Endothelial cell of umbilical vein (primary cell): ENCODE results near the gene RASAL1. TPM values are rescaled to one million over a fixed set of nuclear protein-coding genes. Genes with fewer than 3 reads are reported as not detected.
"Not testable (repeated sequence)": the region's sequence is repeated elsewhere in the genome, so short reads cannot be mapped to it uniquely, and the experiment has no call there.

Experiments
- BruUV-seq: library from RNA; stranded (reverse); fragments of 400-500 nt; replicated peaks from 2 replicates; lab custom pipeline; 2021; lab: Mats Ljungman, UMichigan
- CTCF ChIA-PET: fragments of 300-600, 350-600 bp; sonication (Branson Sonifier 250); formaldehyde crosslinking; loops from one replicate; lab custom pipeline; 2021; ENCODE audit warnings: antibody characterized with exemption, inconsistent platforms; lab: Charles Lee
- POLR2A ChIA-PET: fragments of 300-600, 350-600 bp; sonication (Branson Sonifier 250); formaldehyde crosslinking; loops from one replicate; lab custom pipeline; 2021; ENCODE audit warnings: antibody characterized with exemption, inconsistent platforms; lab: Charles Lee
- DNase-seq: peaks from one replicate; pipeline ENCODE4 v3.0.0-alpha.2; 2011; ENCODE audit warnings: low read depth, low spot score
- FAIRE-seq: peaks from 2 replicates; lab custom pipeline; 2011; peaks lifted over from hg19 to GRCh38; lab: Jason Lieb, UNC
- H2AFZ ChIP-seq: 2 replicates; pipeline ENCODE4 v1.6.0; 2012; ENCODE audit warnings: low read depth, low read length, control low read depth, inconsistent platforms
- H3K27ac ChIP-seq: 2 replicates; pipeline ENCODE4 v1.5.1; 2011; ENCODE audit warnings: low read depth, mild to moderate bottlenecking, control low read depth, low read length, moderate library complexity; ENCODE audit not compliant: insufficient read depth
- H3K27me3 ChIP-seq, 2 experiments: 2 replicates each; pipeline versions ENCODE4 v1.6.0 to v1.6.1; 2011; ENCODE audit warnings: low read length in 2 of 2, mixed read lengths in 1 of 2; ENCODE audit not compliant: control insufficient read depth in 2 of 2, insufficient read depth in 2 of 2
- H3K36me3 ChIP-seq, 2 experiments: 2 replicates in 1 of 2; 3 replicates in 1 of 2; pipeline ENCODE4 v1.5.1; 2011; ENCODE audit warnings: low read length in 2 of 2, mild to moderate bottlenecking in 1 of 2, moderate library complexity in 1 of 2; ENCODE audit not compliant: control insufficient read depth in 2 of 2, insufficient read depth in 2 of 2; ENCODE audit errors: extremely low read depth in 1 of 2
- H3K4me1 ChIP-seq: 3 replicates; pipeline ENCODE4 v1.5.1; 2011; ENCODE audit warnings: mild to moderate bottlenecking, low read length; ENCODE audit not compliant: control insufficient read depth, insufficient read depth; ENCODE audit errors: extremely low read depth
- H3K4me2 ChIP-seq: 2 replicates; pipeline ENCODE4 v1.6.1; 2011; ENCODE audit warnings: low read length, control low read depth, mixed read lengths; ENCODE audit not compliant: insufficient read depth
- H3K4me3 ChIP-seq, 3 experiments: fragments of 200-600 bp in 1 of 3; sonication (generic), shearing (Covaris generic) in 1 of 3; replicated peaks in 1 of 3; 2 replicates each; pipeline ENCODE4 v1.5.1; 2011 to 2016; ENCODE audit warnings: control low read depth in 3 of 3, low read length in 3 of 3, mild to moderate bottlenecking in 2 of 3, inconsistent platforms in 1 of 3, low read depth in 1 of 3, moderate library complexity in 1 of 3; ENCODE audit not compliant: insufficient read depth in 1 of 3
- H3K79me2 ChIP-seq: 2 replicates; pipeline ENCODE4 v1.6.0; 2012; ENCODE audit warnings: low read length, inconsistent platforms; ENCODE audit not compliant: control insufficient read depth, insufficient read depth
- H3K9ac ChIP-seq: replicated peaks from 2 replicates; pipeline ENCODE3; 2011; ENCODE audit warnings: low read length, control low read depth; ENCODE audit not compliant: insufficient read depth; ENCODE audit errors: extremely low read depth
- H3K9me1 ChIP-seq: replicated peaks from 3 replicates; pipeline ENCODE4 v1.6.0; 2011; ENCODE audit warnings: mild to moderate bottlenecking, low read length; ENCODE audit not compliant: control insufficient read depth, insufficient read depth; ENCODE audit errors: extremely low read depth
- H3K9me3 ChIP-seq: replicated peaks from 2 replicates; pipeline ENCODE4 v1.5.1; 2012; ENCODE audit warnings: low read length, inconsistent platforms; ENCODE audit not compliant: control insufficient read depth, insufficient read depth
- H4K20me1 ChIP-seq: replicated peaks from 2 replicates; pipeline ENCODE3; 2011; ENCODE audit warnings: mild to moderate bottlenecking, low read length; ENCODE audit not compliant: control insufficient read depth, insufficient read depth; ENCODE audit errors: extremely low read depth
- EZH2 ChIP-seq: IDR thresholded peaks from 2 replicates; pipeline ENCODE4 v1.6.1; 2012; ENCODE audit warnings: borderline replicate concordance, low read depth, mild to moderate bottlenecking, moderate library complexity, low read length, inconsistent platforms; ENCODE audit not compliant: severe bottlenecking
- FOS ChIP-seq: IDR thresholded peaks from 2 replicates; pipeline ENCODE4 v1.6.1; 2011; ENCODE audit warnings: mild to moderate bottlenecking, low read length, moderate library complexity, borderline replicate concordance; ENCODE audit not compliant: insufficient read depth
- GATA2 ChIP-seq: IDR thresholded peaks from 2 replicates; pipeline ENCODE4 v1.7.0; 2011; ENCODE audit warnings: low read depth, mild to moderate bottlenecking, moderate library complexity, mixed read lengths, low read length; ENCODE audit not compliant: insufficient read length, insufficient read depth
- JUN ChIP-seq: IDR thresholded peaks from 2 replicates; pipeline ENCODE4 v1.6.1; 2011; ENCODE audit warnings: borderline replicate concordance, low read depth; ENCODE audit not compliant: insufficient read length, insufficient read depth
- MYC ChIP-seq: IDR thresholded peaks from one replicate; pipeline ENCODE4 v1.6.1; 2011; ENCODE audit warnings: mild to moderate bottlenecking, low read depth, low read length
- POLR2A ChIP-seq: IDR thresholded peaks from 2 replicates; pipeline ENCODE4 v1.6.1; 2012; ENCODE audit warnings: low read depth, mild to moderate bottlenecking, control low read depth, low read length
- POLR2AphosphoS5 ChIP-seq: IDR thresholded peaks from 2 replicates; pipeline ENCODE4 v1.6.1; 2012; ENCODE audit warnings: low read depth, mild to moderate bottlenecking, control low read depth, low read length, moderate library complexity; ENCODE audit not compliant: insufficient read depth
- dilution Hi-C: fragments of 300-500 bp; cut with MboI; formaldehyde crosslinking; loops from one replicate; pipeline ENCODE4 v1.15.0; 2019; ENCODE audit warnings: low sequenced_read_pairs; ENCODE audit not compliant: extremely low pct_ligation_motif_present
- intact Hi-C: fragments of 100-400 bp; cut with micrococcal nuclease; formaldehyde crosslinking; loops from one replicate; pipeline ENCODE4 v1.10.0; 2022
- polyA plus RNA-seq, 4 experiments: library from polyadenylated mRNA; depleted of rRNA in 3 of 4; stranded (reverse) in 3 of 4; unstranded in 1 of 4; fragments of >200 nt; gene quantifications; 2 replicates each; pipeline versions ENCODE4 v1.2.1 to v1.2.3, GENCODE V29; 2011 to 2012; ENCODE audit warnings: missing spikeins in 1 of 4
- total RNA-seq: library from RNA; stranded (reverse); gene quantifications from 2 replicates; pipeline ENCODE4 v1.2.3, GENCODE V29; 2021
- TF ChIP-seq, protein P1 (sequence below): IDR thresholded peaks from 2 replicates; pipeline ENCODE4 v1.6.1; 2011; ENCODE audit not compliant: insufficient read depth, insufficient read length
- TF ChIP-seq, protein P2 (sequence below), 2 donors: IDR thresholded peaks; 1 replicate in 1 of 2; 2 replicates in 1 of 2; pipeline ENCODE4 v1.5.1; 2011; ENCODE audit warnings: low read length in 2 of 2, mild to moderate bottlenecking in 2 of 2, moderate library complexity in 2 of 2, control low read depth in 1 of 2, inconsistent platforms in 1 of 2, low read depth in 1 of 2; ENCODE audit not compliant: insufficient read depth in 1 of 2; ENCODE audit errors: extremely low read depth in 1 of 2

Gene RASAL1
- total and polyA plus RNA-seq, 2 donors (not counting 3 experiments of a cell fraction or from before 2014, with no cell fraction given) = not detected

GRCh38 chr12:113142173-113142885 is 6.8 kb upstream of the RASAL1 start:
- no peak overlapping the region for H3K27ac ChIP-seq
- no TSS peak for BruUV-seq
- H3K9me3 ChIP-seq = no peaks in the 10 kb centered on the region
- no peak overlapping the region for H3K4me2 ChIP-seq
- no peak overlapping the region for H3K9ac ChIP-seq
- FAIRE-seq = no peak
- no peaks in the 10 kb centered on the region for H3K9me1 ChIP-seq
- no peaks in the 10 kb centered on the region for H3K4me1 ChIP-seq
- intact Hi-C loops (no loop called here), dilution Hi-C loops (no loop called here)
- no peak overlapping the region for H2AFZ ChIP-seq
- H3K4me3 ChIP-seq = no peak overlapping the region
- H3K79me2 ChIP-seq = no peaks in the 10 kb centered on the region
- DNase-seq = no peak
- TF ChIP-seq JUN (no peak), FOS (no peak), MYC (no peak), GATA2 (no peak), POLR2A (no peak), EZH2 (no peak), POLR2AphosphoS5 (no peak)
- TF ChIP-seq, protein P1, sequence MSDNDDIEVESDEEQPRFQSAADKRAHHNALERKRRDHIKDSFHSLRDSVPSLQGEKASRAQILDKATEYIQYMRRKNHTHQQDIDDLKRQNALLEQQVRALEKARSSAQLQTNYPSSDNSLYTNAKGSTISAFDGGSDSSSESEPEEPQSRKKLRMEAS = no peak
- TF ChIP-seq, protein P2, sequence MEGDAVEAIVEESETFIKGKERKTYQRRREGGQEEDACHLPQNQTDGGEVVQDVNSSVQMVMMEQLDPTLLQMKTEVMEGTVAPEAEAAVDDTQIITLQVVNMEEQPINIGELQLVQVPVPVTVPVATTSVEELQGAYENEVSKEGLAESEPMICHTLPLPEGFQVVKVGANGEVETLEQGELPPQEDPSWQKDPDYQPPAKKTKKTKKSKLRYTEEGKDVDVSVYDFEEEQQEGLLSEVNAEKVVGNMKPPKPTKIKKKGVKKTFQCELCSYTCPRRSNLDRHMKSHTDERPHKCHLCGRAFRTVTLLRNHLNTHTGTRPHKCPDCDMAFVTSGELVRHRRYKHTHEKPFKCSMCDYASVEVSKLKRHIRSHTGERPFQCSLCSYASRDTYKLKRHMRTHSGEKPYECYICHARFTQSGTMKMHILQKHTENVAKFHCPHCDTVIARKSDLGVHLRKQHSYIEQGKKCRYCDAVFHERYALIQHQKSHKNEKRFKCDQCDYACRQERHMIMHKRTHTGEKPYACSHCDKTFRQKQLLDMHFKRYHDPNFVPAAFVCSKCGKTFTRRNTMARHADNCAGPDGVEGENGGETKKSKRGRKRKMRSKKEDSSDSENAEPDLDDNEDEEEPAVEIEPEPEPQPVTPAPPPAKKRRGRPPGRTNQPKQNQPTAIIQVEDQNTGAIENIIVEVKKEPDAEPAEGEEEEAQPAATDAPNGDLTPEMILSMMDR (IDR thresholded peaks at IDR 0.05; ENCODE audit: extremely low read depth in 1 of 2, insufficient read depth in 1 of 2, low read depth in 1 of 2, low read length in 2 of 2) = no peak
- H3K27me3 ChIP-seq = peaks cover 0 to 2% of the 10 kb centered on the region in 2 experiments
- ChIA-PET CTCF (no interaction called here), POLR2A (no interaction called here)
- H3K36me3 ChIP-seq = no peaks in the 10 kb centered on the region
- no peaks in the 10 kb centered on the region for H4K20me1 ChIP-seq

GRCh38 chr12:113141716-113142115 is 6.2 kb upstream of the RASAL1 start:
- H3K79me2 ChIP-seq, H3K9me3 ChIP-seq, H2AFZ ChIP-seq, H3K4me2 ChIP-seq, H3K9me1 ChIP-seq, BruUV-seq, dilution Hi-C loops, H3K9ac ChIP-seq, H3K27me3 ChIP-seq, POLR2A ChIA-PET, H3K27ac ChIP-seq, CTCF ChIA-PET, H4K20me1 ChIP-seq, H3K4me1 ChIP-seq, DNase-seq, FAIRE-seq, H3K36me3 ChIP-seq, intact Hi-C loops, H3K4me3 ChIP-seq: not testable (repeated sequence)
